ENCODE data around the gene SLC22A16.
"Not testable (repeated sequence)": the region's sequence is repeated elsewhere in the genome, so short reads cannot be mapped to it uniquely, and the experiment has no call there.

Gene SLC22A16

GRCh38 chr6:110514818-110515217, 38.4 kb upstream of the SLC22A16 start:
- no peak overlapping the region for H3K4me2 ChIP-seq (ENCODE audit: low read length)
- H3F3A ChIP-seq (ENCODE audit: insufficient read depth, low read length): no peaks in the 10 kb centered on the region
- H3K9ac ChIP-seq (ENCODE audit: low read length): no peak overlapping the region
- H2AFZ ChIP-seq (ENCODE audit: low read length): no peak overlapping the region
- no peaks in the 10 kb centered on the region for H3K9me2 ChIP-seq (ENCODE audit: low read depth, low read length)
- H3K27ac ChIP-seq (ENCODE audit: low read depth, low read length, poor library complexity, severe bottlenecking): no peak overlapping the region
- H3K79me2 ChIP-seq (ENCODE audit: insufficient read depth, low read length): no peaks in the 10 kb centered on the region
- no peaks in the 10 kb centered on the region for H3K9me3 ChIP-seq (ENCODE audit: low read length)
- H3K27me3 ChIP-seq (ENCODE audit: insufficient read depth, low read length): no peaks in the 10 kb centered on the region
- TF ChIP-seq CTCF (IDR thresholded peaks at IDR 0.05; ENCODE audit: low read length) (no peak), EZH2 (IDR thresholded peaks at IDR 0.05; ENCODE audit: borderline replicate concordance, low read length) (no peak)
- no peaks in the 10 kb centered on the region for H4K20me1 ChIP-seq (ENCODE audit: insufficient read depth, low read length)
- no peaks in the 10 kb centered on the region for H3K4me1 ChIP-seq (ENCODE audit: insufficient read depth, low read length, severe bottlenecking)
- H3K36me3 ChIP-seq (ENCODE audit: insufficient read depth, low read length): no peaks in the 10 kb centered on the region
- H3K4me3 ChIP-seq (ENCODE audit: low read depth, low read length, poor library complexity, severe bottlenecking): no peak overlapping the region

- TF ChIP-seq CTCF (IDR thresholded peaks at IDR 0.05; ENCODE audit: low read length): no peak
- no peak for TF ChIP-seq EZH2 (IDR thresholded peaks at IDR 0.05; ENCODE audit: borderline replicate concordance, low read length)
Measured at GRCh38 chr6:110512991-110513390, 36.6 kb upstream of the SLC22A16 start.

GRCh38 chr6:110512549-110512948, 36.1 kb upstream of the SLC22A16 start:
- not testable (repeated sequence) for H3F3A ChIP-seq (ENCODE audit: insufficient read depth, low read length); H3K27me3 ChIP-seq (ENCODE audit: insufficient read depth, low read length); H3K36me3 ChIP-seq (ENCODE audit: insufficient read depth, low read length); H3K4me2 ChIP-seq (ENCODE audit: low read length); H4K20me1 ChIP-seq (ENCODE audit: insufficient read depth, low read length); H3K9me3 ChIP-seq (ENCODE audit: low read length); H2AFZ ChIP-seq (ENCODE audit: low read length); H3K9ac ChIP-seq (ENCODE audit: low read length); H3K4me3 ChIP-seq (ENCODE audit: low read depth, low read length, poor library complexity, severe bottlenecking); H3K27ac ChIP-seq (ENCODE audit: low read depth, low read length, poor library complexity, severe bottlenecking); H3K9me2 ChIP-seq (ENCODE audit: low read depth, low read length); H3K4me1 ChIP-seq (ENCODE audit: insufficient read depth, low read length, severe bottlenecking); H3K79me2 ChIP-seq (ENCODE audit: insufficient read depth, low read length)

More at GRCh38 chr6:110512991-110513390, 36.6 kb upstream of the SLC22A16 start:
- Histone ChIP-seq H3K9me3 (ENCODE audit: low read length) (no peaks in the 10 kb centered on the region), H3K4me3 (ENCODE audit: low read depth, low read length, poor library complexity, severe bottlenecking) (no peak overlapping the region), H3K36me3 (ENCODE audit: insufficient read depth, low read length) (no peaks in the 10 kb centered on the region), H3K27me3 (ENCODE audit: insufficient read depth, low read length) (no peaks in the 10 kb centered on the region), H3K4me2 (ENCODE audit: low read length) (no peak overlapping the region), H3K27ac (ENCODE audit: low read depth, low read length, poor library complexity, severe bottlenecking) (no peak overlapping the region), H3K9ac (ENCODE audit: low read length) (no peak overlapping the region), H4K20me1 (ENCODE audit: insufficient read depth, low read length) (no peaks in the 10 kb centered on the region), H3K9me2 (ENCODE audit: low read depth, low read length) (no peaks in the 10 kb centered on the region), H2AFZ (ENCODE audit: low read length) (no peak overlapping the region), H3F3A (ENCODE audit: insufficient read depth, low read length) (no peaks in the 10 kb centered on the region), H3K4me1 (ENCODE audit: insufficient read depth, low read length, severe bottlenecking) (no peaks in the 10 kb centered on the region), H3K79me2 (ENCODE audit: insufficient read depth, low read length) (no peaks in the 10 kb centered on the region)

- Histone ChIP-seq H3K4me3 (ENCODE audit: low read depth, low read length, poor library complexity, severe bottlenecking) (no peak overlapping the region), H3F3A (ENCODE audit: insufficient read depth, low read length) (no peaks in the 10 kb centered on the region), H3K9ac (ENCODE audit: low read length) (no peak overlapping the region), H3K27ac (ENCODE audit: low read depth, low read length, poor library complexity, severe bottlenecking) (no peak overlapping the region), H3K79me2 (ENCODE audit: insufficient read depth, low read length) (no peaks in the 10 kb centered on the region), H3K9me2 (ENCODE audit: low read depth, low read length) (no peaks in the 10 kb centered on the region), H2AFZ (ENCODE audit: low read length) (no peak overlapping the region), H3K4me1 (ENCODE audit: insufficient read depth, low read length, severe bottlenecking) (no peaks in the 10 kb centered on the region), H3K9me3 (ENCODE audit: low read length) (no peaks in the 10 kb centered on the region), H4K20me1 (ENCODE audit: insufficient read depth, low read length) (no peaks in the 10 kb centered on the region), H3K4me2 (ENCODE audit: low read length) (no peak overlapping the region), H3K36me3 (ENCODE audit: insufficient read depth, low read length) (no peaks in the 10 kb centered on the region), H3K27me3 (ENCODE audit: insufficient read depth, low read length) (no peaks in the 10 kb centered on the region)
- no peak for TF ChIP-seq EZH2 (IDR thresholded peaks at IDR 0.05; ENCODE audit: borderline replicate concordance, low read length)
Measured at GRCh38 chr6:110511401-110511800, 35.0 kb upstream of the SLC22A16 start.
